ENCODE measurements around the gene IL22RA2.

Gene IL22RA2

DNA sequence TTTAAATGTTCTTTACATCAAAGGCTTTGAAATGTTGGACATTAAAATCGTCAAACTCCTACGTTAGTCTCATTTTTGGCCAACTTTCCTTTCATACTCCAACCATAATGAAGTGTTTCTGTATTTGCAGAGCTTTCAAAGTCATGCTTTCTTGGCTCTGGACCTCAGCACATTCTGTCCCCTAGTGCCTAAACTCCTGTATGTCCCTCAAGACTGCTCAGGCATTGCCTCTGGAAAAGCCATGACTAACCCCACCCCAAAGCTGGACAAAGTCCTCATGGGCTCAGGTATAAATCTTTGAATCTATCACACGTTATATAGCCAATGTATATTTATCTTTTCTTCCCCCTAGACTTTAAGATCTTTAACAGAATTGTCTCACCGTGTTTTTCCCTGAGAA lies 26.8 kb upstream of the IL22RA2 start:
- no peak for FAIRE-seq

DNA sequence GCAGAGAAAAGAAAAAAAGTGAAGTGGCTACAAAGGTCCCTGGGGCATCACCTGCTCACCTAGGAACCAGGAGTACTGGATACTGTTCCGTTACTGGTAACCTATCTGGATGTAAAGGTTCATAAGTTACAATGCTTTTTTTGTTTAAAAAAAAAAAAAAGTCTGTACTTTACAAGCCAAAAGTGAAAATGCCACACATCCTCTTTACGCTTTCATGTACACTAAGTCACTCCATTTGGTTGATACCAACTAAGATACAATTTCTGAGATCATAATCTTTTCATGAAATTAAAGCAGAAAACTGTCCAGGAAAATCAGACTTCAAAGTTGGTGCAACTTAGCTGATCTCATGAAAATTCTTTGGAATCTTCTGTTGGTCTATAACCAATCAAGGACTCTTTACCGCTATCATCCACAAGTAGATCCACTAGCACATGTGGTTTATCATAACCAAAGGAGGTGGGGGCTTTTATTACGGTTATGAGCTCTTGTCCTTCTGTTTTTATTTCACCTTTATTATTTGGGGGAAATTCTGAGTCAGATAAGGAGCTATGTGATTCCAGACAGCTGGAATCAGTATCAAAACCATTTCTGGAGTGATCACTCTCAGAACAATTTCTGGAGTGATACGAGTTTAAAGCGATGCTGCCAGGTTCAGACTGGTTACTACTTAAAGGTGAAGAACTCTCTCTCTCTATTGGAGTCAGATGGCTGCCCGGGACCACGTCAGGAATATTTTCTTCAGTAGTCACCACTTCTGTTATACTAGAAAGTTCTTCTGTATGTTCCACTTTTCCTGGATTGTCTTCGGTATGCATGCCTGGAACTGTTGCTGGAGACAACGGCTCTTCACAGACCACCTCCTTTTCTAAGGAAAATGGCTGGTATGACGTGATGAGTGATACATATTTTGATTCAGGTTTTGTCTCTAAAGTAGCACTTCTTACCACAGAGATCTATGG lies 24.5 kb upstream of the IL22RA2 start:
- DNase-seq (ENCODE audit: extremely low spot score, insufficient read length, low read depth) (no peak), FAIRE-seq (no peak)

More for the DNA sequence above, 26.8 kb upstream of the IL22RA2 start:
- DNase-seq (ENCODE audit: extremely low spot score, insufficient read length, low read depth), result no peak

DNA sequence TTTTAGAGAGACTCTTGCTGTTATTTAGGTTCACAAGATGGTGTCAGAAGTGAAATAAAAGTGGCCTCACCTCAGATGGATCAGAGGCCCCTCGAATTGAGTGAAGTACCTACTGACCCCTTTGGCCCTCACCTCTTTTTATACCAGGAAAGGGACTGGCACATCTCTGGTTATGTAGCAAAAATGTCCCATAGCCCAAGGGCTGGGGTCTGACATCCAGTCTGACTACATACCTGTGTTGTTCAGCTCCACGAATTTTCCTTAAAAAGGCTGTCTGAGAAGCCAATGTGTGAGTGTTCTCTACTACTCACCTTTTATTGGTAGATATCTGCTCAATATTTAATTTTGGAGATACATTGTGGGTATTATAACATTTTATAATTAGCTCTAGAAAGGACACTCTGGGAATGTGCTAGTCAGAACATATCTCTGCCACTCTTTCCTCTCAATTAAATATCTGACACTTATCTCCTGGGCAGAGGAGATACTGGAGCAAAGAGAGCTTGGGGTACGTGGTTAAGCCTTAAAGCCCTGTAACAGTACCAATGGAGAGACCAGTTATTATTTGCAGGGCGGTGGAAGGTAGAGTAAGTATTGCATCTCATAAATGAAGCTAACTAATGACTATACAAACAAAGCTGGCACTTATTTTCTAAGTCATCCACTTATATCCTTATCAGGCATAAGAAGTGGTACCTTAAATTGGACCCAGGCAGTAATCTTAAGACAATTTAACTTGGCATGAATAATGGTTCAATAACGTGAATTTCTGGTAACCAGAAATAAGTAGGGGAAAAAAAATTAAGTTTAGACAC lies 20.0 kb upstream of the IL22RA2 start:
- no peak for FAIRE-seq
- no peak for DNase-seq (ENCODE audit: extremely low spot score, insufficient read length, low read depth)

DNA sequence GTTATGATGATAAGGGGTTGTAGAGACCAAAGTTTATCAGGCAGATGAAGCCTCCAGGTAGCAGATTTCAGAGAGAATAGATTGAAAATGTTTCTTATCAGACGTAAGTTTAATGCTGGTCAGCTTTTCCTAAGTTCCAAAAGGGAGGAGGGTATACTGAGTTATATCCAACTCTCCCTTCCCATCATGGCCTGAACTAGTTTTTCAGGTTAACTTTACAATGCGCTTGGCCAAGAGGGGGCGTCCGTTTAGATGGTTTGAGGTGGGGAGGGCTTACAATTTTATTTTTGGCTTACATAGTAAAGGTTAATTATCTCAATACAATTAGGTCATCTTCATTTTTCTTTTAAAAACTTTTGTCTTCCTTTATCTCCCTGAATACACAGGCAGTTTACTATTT lies 19.4 kb upstream of the IL22RA2 start:
- no peak for DNase-seq (ENCODE audit: extremely low spot score, insufficient read length, low read depth)
- FAIRE-seq, result no peak

DNA sequence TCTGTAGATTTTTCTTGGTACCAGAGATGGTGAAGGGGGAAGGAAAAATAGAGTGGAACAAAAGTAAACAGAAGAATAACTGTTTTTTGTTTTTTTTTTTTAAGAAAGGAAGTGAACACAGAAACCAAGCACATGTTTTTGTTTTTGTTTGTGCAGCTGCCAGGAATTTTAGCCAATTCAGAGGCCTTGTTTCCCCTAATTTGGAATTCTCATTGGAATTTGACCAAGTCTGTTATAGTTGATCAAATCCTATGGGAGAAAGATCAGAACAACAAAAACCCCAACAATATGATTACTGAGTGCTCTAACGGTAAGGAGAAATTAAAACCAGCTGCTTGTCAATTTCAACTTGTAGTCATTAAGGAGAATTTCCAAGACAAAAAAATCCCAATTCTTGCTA lies 18.2 kb upstream of the IL22RA2 start:
- DNase-seq (ENCODE audit: extremely low spot score, insufficient read length, low read depth) (no peak), FAIRE-seq (no peak)

DNA sequence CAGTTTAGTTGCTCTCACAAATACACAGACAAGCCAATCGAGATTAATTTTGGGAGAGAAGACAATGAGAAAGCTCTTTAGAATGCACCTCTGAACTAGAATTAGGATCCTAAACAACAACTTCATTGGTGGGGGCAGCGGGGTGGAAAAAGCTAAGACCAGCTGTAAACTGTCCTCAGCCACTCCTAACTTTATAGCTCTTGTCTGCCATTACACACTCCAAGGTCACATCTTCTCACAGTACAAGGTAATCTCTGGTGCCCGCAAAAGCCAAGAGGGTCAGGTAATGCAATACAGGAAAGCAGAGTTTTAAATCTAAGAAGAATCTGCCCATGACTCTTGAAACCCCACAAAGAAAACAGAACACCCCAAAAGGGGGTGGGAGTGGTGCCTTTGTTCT lies 17.8 kb upstream of the IL22RA2 start:
- FAIRE-seq, result no peak

DNA sequence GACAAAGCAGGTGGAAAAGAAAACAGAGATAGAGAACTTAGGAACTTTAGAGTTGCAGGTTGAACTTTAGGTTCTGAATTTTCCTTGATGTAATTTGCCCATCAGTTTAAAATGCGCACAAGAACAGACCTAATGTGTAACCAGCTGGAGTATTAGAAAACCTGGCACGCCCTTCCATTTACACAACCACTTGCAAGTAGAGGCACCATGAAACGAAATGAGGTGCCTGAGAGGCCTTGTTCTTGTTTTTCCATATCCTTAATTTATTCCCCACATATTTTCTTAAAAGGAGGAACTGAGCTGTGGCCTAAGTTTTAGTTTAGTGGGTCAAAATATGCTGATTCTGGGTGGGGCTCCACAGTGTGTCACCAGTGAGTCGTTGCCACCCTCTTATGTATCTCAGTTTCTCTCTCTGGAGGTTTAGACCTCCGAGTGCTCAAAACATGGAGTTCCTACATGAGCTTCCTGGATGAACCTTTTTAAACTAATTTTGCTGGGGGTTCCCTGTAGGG lies 17.2 kb upstream of the IL22RA2 start:
- FAIRE-seq (no peak), DNase-seq (ENCODE audit: extremely low spot score, insufficient read length, low read depth) (no peak)

More for the DNA sequence above, 17.8 kb upstream of the IL22RA2 start:
- DNase-seq (ENCODE audit: extremely low spot score, insufficient read length, low read depth), result no peak

DNA sequence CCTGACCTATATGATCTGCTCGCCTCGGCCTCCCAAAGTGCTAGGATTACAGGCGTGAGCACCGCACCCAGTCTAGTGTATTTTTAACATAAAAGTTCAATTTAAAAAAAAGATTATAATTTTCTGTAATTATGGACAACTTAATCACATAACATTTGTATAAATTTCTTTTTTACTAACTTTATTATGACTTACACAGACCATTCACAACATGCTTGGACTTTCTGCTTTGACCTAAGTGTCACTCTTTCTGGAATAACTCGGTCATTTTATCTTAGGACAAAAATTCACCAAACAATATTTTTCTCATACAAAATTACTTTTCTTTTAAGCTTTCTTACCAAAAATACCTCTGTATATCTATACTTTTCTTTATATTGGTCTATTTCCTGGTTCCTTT lies 15.4 kb upstream of the IL22RA2 start:
- no peak for DNase-seq (ENCODE audit: extremely low spot score, insufficient read length, low read depth)
- FAIRE-seq, result no peak

DNA sequence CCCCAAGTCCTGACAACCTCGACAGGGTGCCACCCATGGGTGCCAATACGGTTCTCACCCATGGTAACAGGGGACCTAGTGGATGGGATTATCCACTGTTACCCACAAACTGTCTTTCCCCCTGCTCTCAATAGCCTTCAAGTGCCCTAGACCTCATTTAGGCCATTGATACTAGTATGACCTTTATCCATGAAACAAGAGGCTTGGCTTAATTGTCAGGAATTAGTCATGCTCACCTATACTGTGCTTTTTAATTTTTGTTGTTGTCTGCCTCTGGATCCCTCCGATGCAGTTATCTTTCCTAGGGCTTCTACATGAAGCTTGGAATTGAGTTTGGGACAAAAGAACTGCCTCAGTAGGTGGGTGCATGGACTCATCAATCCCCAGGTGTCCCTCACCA lies 11.8 kb upstream of the IL22RA2 start:
- FAIRE-seq (no peak), DNase-seq (ENCODE audit: extremely low spot score, insufficient read length, low read depth) (no peak)

DNA sequence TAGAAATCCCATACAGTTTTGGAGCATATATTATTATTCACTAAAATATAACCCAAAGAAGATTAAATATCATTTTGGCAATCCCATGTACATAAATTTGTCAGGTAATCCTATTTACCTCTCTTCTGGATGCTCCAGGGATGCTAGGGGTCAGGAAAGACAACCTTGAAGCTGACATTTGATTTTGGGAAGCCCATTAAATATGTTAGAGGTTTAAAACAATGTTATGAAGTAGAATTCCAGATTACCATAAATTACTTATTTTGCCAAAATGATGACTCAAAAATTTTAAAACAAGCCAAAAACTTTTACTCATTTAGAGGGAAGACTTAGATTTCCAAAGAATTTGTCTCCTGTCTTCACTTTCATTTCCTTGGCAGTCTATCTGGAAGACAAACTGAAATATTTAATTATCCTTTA lies 9.2 kb upstream of the IL22RA2 start:
- no peak for FAIRE-seq
- no peak for DNase-seq (ENCODE audit: extremely low spot score, insufficient read length, low read depth)

DNA sequence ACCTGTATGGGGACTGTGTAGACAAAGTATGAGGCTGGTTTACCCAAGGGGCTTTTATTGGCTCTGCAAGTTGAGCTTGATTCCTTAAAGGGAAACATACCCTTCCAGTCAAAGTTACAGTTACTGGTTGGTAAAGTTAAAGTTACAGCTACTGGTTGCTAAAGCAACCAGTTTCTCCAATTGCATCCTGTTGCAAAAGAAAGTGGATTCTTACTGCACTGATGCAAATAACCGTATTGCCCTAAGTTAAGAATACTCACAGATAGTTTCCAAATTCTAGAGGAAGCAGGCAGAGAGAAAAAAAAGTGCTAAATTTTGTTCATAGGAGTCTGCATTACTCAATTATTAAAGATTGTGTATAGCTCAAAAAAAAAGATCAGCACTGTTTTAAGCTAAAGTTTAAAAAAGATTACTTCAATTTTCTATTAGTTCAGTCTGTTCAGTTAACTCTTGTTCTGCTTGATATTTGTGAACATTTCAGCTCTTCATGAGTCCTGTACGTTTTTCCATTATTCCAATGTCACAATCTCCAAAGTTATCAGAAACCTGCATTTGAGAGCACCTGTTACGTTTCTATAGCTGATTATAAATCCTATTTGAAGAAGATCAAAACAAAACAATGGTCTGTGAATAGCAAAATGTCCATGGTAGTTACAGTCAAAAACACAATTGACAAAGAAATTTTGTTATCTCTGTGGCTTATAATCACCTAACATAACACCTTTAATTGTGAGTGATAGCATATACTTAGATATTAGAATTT lies 8.6 kb upstream of the IL22RA2 start:
- DNase-seq (ENCODE audit: extremely low spot score, insufficient read length, low read depth) (no peak), FAIRE-seq (no peak)

DNA sequence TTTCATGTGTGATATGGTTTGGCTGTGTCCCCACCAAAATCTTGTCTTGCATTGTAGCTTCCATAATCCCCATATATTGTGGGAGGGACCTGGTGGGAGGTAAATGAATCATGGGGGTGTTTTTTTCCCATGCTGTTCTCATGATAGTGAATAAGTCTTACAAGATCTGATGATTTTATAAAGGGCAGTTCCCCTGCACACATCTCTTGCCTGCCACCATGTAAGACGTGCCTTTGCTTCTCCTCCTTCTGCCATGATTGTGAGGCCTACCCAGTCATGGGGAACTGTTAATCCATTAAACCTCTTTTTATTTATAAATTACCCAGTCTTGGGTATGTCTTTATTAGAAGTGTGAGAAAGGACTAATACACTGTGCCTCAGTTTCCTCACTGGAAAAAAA lies 4.2 kb upstream of the IL22RA2 start:
- DNase-seq (ENCODE audit: extremely low spot score, insufficient read length, low read depth) (no peak), FAIRE-seq (no peak)

DNA sequence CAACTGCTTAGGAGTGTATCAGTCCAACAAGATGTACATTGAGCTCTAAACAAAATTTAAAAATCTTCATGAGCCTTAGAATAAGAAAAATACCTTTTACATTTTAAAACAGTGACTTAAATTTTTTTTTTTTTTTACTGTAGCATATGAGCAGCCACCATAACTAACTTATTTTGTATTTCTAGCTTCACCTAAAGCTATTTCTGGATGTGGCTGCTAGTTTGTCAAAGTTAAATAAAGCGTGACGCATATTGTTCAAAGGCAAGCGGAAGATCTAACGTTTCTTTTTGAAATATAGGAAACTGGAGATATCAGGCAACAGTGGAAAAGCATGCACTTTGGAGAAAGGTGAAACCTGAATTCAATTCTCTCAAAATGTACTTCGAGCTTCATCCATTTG lies 3.3 kb upstream of the IL22RA2 start:
- FAIRE-seq, result no peak
- no peak for DNase-seq (ENCODE audit: extremely low spot score, insufficient read length, low read depth)

DNA sequence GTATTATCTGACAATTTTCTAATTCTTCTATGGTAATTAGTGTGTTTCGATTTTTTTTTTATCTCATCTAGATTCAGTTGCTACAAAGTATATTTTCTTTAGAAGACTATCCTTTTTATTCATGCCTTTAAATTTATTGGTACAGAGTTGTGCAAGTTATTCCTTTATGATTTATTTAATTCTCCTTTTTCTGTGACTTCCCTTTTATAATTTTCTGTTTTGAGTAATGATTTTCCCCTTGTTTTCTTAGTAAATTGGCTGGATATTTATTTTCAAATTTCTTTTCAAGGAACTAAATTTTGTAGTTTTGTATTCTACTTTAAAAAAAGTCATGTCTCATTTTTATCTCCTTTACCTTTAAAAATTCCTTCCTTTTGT lies 2.4 kb upstream of the IL22RA2 start:
- FAIRE-seq, result no peak
- DNase-seq (ENCODE audit: extremely low spot score, insufficient read length, low read depth), result no peak

DNA sequence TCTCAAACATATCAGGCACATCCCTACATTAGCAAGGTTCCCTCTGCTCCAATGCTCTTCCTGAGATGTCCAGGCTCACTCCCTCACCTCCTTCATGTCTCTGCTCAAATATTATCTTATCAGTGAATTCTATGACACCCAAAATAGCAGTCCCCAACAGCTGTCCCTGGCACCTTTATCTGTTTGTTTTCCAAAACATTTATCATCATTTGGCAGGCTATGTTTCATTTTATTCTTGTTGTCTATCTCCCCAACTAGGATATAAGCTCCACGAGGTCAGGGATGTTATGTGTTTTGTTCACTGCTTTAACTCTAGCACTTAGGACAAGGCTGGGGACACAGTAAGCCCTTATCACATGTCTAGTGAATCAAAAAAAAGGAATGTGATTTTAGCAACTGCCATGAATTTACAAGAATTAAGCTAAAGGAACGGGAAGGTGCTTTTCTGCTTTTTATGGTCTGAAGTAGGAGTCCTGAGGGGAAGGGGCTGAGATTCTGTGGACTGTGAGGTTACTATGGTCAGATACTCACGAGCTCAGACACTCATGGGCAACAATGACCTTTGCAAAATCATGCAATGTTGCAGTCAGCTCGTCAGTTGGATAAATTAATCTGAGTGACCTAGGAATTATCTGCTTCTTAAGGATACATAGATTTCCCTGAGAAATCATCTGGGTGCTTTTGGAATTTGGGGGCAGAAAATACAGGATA lies 1.9 kb upstream of the IL22RA2 start:
- DNase-seq (ENCODE audit: extremely low spot score, insufficient read length, low read depth) (no peak), FAIRE-seq (no peak)

DNA sequence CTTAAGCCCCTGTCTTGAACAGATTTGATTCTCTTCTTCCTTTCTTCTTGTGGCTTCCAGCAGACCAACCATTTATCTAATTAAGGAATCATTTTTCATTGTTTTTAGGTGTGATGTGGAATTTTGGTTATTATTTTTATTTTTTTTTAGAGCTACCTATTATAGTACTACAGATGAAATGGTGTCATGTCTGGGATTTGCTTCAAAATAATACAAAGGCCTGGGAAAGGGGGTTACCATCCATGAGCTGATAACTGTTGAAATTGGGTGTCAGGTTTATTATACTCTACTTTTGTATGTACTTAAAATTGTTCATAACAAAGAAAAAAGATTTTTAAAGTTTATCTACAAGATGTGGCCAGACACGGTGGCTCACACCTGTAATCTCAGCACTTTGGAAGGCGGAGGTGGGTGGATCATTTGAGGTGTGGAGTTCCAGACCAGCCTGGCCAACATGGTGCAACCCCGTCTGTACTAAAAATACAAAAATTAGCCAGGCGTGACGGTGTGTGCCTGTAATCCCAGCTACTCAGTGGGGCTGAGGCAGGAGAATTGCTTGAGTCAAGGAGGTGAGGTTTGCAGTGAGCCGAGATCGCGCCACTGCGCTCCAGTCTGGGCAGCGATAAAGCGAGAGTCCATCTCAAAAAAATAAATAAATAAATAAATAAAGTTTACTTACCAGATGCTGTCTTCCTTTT lies 561 bp downstream of the IL22RA2 start:
- DNase-seq (ENCODE audit: extremely low spot score, insufficient read length, low read depth), result no peak
- FAIRE-seq, result no peak

DNA sequence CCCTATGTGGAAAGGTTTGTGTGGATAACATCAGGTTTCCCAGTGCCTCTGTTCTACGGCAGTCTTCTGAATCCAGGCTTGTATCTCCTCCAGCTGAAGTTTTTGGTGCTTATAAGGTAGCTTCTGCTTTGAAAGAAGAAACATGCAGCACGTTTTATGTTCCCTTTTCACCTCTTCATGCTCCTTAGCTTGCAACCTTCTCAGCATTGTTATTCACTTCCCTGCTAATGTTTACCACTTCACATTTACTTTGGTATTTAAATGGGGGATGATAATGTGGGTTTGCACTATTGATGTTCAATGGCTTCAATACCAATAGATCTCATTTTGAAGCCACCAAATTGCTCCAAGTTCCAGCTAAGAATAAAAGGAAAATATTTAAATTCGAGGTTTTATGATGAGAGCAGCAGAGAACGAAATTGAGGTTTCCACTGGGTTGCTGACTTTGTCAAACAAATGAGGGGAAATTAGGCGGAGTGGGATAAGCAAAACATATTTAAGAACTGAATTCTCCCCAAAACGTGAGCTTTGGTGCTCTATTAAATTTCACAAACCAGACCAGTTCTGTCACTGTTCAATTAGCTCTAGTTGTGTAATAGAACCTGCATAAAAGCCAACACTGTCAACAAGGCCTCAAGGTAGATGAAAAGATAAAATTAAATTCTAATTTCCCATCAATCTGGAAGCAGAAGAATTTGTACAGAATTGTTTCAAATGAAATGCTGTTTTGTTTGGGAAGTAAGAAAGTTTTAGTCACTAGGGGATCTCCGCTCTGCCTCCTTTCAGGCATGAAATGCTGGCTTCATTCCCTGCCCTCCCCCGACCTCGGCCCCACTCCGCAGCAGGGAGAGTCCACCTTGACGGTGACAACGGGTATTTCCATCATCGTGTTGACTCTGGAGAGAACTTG lies 1.4 kb downstream of the IL22RA2 start:
- DNase-seq (ENCODE audit: extremely low spot score, insufficient read length, low read depth), result no peak
- FAIRE-seq, result peak; percentile 75

DNA sequence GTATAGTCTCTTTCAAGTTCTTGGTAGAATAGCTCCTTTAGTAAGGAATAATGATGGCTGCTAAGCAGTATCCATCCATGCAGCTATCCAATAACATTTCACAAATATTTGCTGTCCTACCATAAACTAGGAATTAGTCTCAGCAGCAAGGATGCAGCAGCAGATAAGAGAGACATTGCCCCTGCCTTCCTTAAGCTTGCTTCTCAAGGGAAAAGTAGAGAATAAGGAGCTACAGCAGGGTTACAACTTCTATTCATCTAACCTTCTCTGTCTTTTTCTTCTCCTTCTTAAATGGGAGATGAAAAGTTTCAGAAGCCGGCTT lies 2.4 kb downstream of the IL22RA2 start:
- FAIRE-seq, result no peak
- DNase-seq (ENCODE audit: extremely low spot score, insufficient read length, low read depth), result no peak
